HepG2 (cell line): Measurements from ENCODE around the gene PIK3C2B. TPM values are rescaled to one million over a fixed set of nuclear protein-coding genes. Genes with fewer than 3 reads are reported as not detected.

Experiments
- ATAC-seq: fragments of 200-7000 bp; cut with Tn5 transposase; 3 replicates; pipeline ENCODE4 v1.9.1; 2020; ENCODE audit warnings: mild to moderate bottlenecking, moderate library complexity
- BruUV-seq: library from RNA; stranded (reverse); fragments of 400-500 nt; replicated peaks from 2 replicates; lab custom pipeline; 2021; lab: Mats Ljungman, UMichigan
- CTCF ChIA-PET: fragments of 300-600 bp; formaldehyde crosslinking; extraction: SDS; loops from one replicate; lab custom pipeline; 2021; ENCODE audit warnings: low total read pairs, inconsistent platforms, low intra/inter-chr PET ratio; lab: Yijun Ruan, JAX
- POLR2A ChIA-PET: fragments of 350-600 bp; sonication (Branson Sonifier 250); formaldehyde crosslinking; loops from one replicate; lab custom pipeline; 2020; ENCODE audit warnings: antibody characterized with exemption, inconsistent platforms; lab: Yijun Ruan, JAX
- DNase-seq: peaks from one replicate; pipeline ENCODE4 v3.0.0-alpha.2; 2015; ENCODE audit warnings: low spot score
- FAIRE-seq: peaks from 3 replicates; lab custom pipeline; 2011; peaks lifted over from hg19 to GRCh38; lab: Jason Lieb, UNC
- H2AFZ ChIP-seq: one replicate; pipeline ENCODE4 v1.6.1; 2011; ENCODE audit warnings: low read length, inconsistent platforms
- H3K27ac ChIP-seq: fragments of 300-600 bp; 3 replicates; pipeline ENCODE4 v1.8.0; 2011; ENCODE audit warnings: mixed run types, mild to moderate bottlenecking, mixed read lengths, low read length, inconsistent platforms; ENCODE audit not compliant: insufficient read depth; ENCODE audit errors: extremely low read length
- H3K27me3 ChIP-seq, 2 experiments: fragments of 200-600 bp in 1 of 2; 2 replicates in 1 of 2; 3 replicates in 1 of 2; pipeline versions ENCODE4 v1.6.0 to v1.8.0; 2011; ENCODE audit warnings: low read length in 2 of 2, mild to moderate bottlenecking in 2 of 2, moderate library complexity in 2 of 2, inconsistent platforms in 1 of 2; ENCODE audit not compliant: insufficient read depth in 2 of 2, control insufficient read depth in 1 of 2
- H3K36me3 ChIP-seq, 2 experiments: fragments of 200-600 bp in 1 of 2; replicated peaks in 1 of 2; 2 replicates in 1 of 2; 3 replicates in 1 of 2; pipeline versions ENCODE4 v1.5.1 to v1.8.0; 2011; ENCODE audit warnings: low read length in 2 of 2, inconsistent platforms in 1 of 2; ENCODE audit not compliant: insufficient read depth in 2 of 2, control insufficient read depth in 1 of 2
- H3K4me1 ChIP-seq: 2 replicates; pipeline ENCODE4 v1.5.1; 2012; ENCODE audit warnings: low read length, inconsistent platforms; ENCODE audit not compliant: insufficient read depth
- H3K4me2 ChIP-seq: 2 replicates; pipeline ENCODE4 v1.6.0; 2011; ENCODE audit warnings: low read depth, low read length, inconsistent platforms
- H3K4me3 ChIP-seq, 3 experiments: fragments of 200-600 bp in 1 of 3; sonication (generic), shearing (Covaris generic) in 1 of 3; replicated peaks in 1 of 3; 2 replicates each; pipeline ENCODE4 v1.5.1; 2011 to 2016; ENCODE audit warnings: low read length in 3 of 3, inconsistent platforms in 2 of 3, low read depth in 2 of 3, mild to moderate bottlenecking in 2 of 3, control low read depth in 1 of 3, mixed read lengths in 1 of 3; ENCODE audit not compliant: insufficient read depth in 1 of 3
- H3K79me2 ChIP-seq: one replicate; pipeline ENCODE4 v1.6.1; 2011; ENCODE audit warnings: low read length, inconsistent platforms; ENCODE audit not compliant: insufficient read depth
- H3K9ac ChIP-seq: 2 replicates; pipeline ENCODE4 v1.6.0; 2011; ENCODE audit warnings: mild to moderate bottlenecking, low read depth, low read length, inconsistent platforms; ENCODE audit not compliant: insufficient read depth
- H3K9me3 ChIP-seq: 2 replicates; pipeline ENCODE4 v1.5.1; 2012; ENCODE audit warnings: mild to moderate bottlenecking, low read length
- H4K20me1 ChIP-seq: 2 replicates; pipeline ENCODE4 v1.6.0; 2011; ENCODE audit warnings: inconsistent platforms, mild to moderate bottlenecking, low read length, moderate library complexity; ENCODE audit not compliant: insufficient read depth
- CBX5 ChIP-seq: sonication (generic); formaldehyde crosslinking; IDR thresholded peaks from 2 replicates; pipeline ENCODE4 v1.4.0; 2020; ENCODE audit warnings: missing genetic modification reagents, borderline replicate concordance
- CENPT ChIP-seq: sonication (generic); formaldehyde crosslinking; IDR thresholded peaks from 2 replicates; pipeline ENCODE4 v1.8.0; 2022; ENCODE audit warnings: low read depth, mild to moderate bottlenecking, moderate library complexity, missing genetic modification reagents
- DNMT3B ChIP-seq: conservative IDR thresholded peaks from 2 replicates; pipeline ENCODE4 v1.6.1; 2016; ENCODE audit warnings: missing biosample characterization, control low read depth
- DPF2 ChIP-seq: sonication (generic); formaldehyde crosslinking; IDR thresholded peaks from 2 replicates; pipeline ENCODE4 v1.4.0; 2020; ENCODE audit warnings: mild to moderate bottlenecking, low read depth, missing genetic modification reagents, borderline replicate concordance
- FOXK2 ChIP-seq: fragments of 450-650 bp; IDR thresholded peaks from 2 replicates; pipeline ENCODE4 v1.6.1; 2016
- HOXA7 ChIP-seq: sonication (generic); formaldehyde crosslinking; IDR thresholded peaks from 2 replicates; pipeline ENCODE4 v1.8.1; 2022; ENCODE audit warnings: mild to moderate bottlenecking, missing genetic modification reagents, moderate library complexity
- MAX ChIP-seq: IDR thresholded peaks from 2 replicates; pipeline ENCODE4 v1.6.1; 2012; ENCODE audit warnings: inconsistent platforms
- NCOA2 ChIP-seq: sonication (generic); formaldehyde crosslinking; IDR thresholded peaks from 2 replicates; pipeline ENCODE4 v1.8.0; 2022; ENCODE audit warnings: inconsistent platforms
- NFATC3 ChIP-seq: sonication (generic); formaldehyde crosslinking; IDR thresholded peaks from 2 replicates; pipeline ENCODE4 v1.5.1; 2020; ENCODE audit warnings: mild to moderate bottlenecking, missing genetic modification reagents
- NRL ChIP-seq: sonication (generic); formaldehyde crosslinking; IDR thresholded peaks from 2 replicates; pipeline ENCODE4 v1.5.0; 2020; ENCODE audit warnings: missing genetic modification reagents, mild to moderate bottlenecking, moderate library complexity, borderline replicate concordance
- PRPF4 ChIP-seq: fragments of 200-400 bp; formaldehyde crosslinking; IDR thresholded peaks from 2 replicates; pipeline ENCODE4 v1.6.1; 2016; ENCODE audit warnings: low read length, low read depth; ENCODE audit not compliant: poor library complexity, severe bottlenecking
- SMAD3 ChIP-seq: sonication (generic); formaldehyde crosslinking; IDR thresholded peaks from 2 replicates; pipeline ENCODE4 v1.4.0; 2020; ENCODE audit warnings: missing genetic modification reagents
- TEF ChIP-seq: sonication (generic); formaldehyde crosslinking; IDR thresholded peaks from 2 replicates; pipeline ENCODE4 v1.5.0; 2020; ENCODE audit warnings: missing genetic modification reagents
- TGIF2 ChIP-seq: IDR thresholded peaks from 2 replicates; pipeline ENCODE4 v1.6.1; 2016; ENCODE audit warnings: control low read depth, missing compliant biosample characterization
- THAP9 ChIP-seq: sonication (generic); formaldehyde crosslinking; IDR thresholded peaks from 2 replicates; pipeline ENCODE4; 2020; ENCODE audit warnings: missing genetic modification reagents, mild to moderate bottlenecking, borderline replicate concordance
- ZFAT ChIP-seq: sonication (generic); formaldehyde crosslinking; conservative IDR thresholded peaks from 2 replicates; pipeline ENCODE4 v1.8.1; 2023; ENCODE audit warnings: missing genetic modification reagents, inconsistent platforms
- ZNF124 ChIP-seq: sonication (generic); formaldehyde crosslinking; IDR thresholded peaks from 2 replicates; pipeline ENCODE4 v1.4.0; 2020; ENCODE audit warnings: missing genetic modification reagents
- ZNF775 ChIP-seq: sonication (generic); formaldehyde crosslinking; IDR thresholded peaks from 2 replicates; pipeline ENCODE4 v1.4.0; 2020; ENCODE audit warnings: missing genetic modification reagents, mild to moderate bottlenecking, moderate library complexity, borderline replicate concordance
- WGBS: methylation state at CpG from one replicate; pipeline ENCODE4 v1.1.6; 2017; ENCODE audit warnings: low lambda C conversion rate; 5-methylcytosine and 5-hydroxymethylcytosine counted together
- in situ Hi-C: cut with HindIII; loops from 2 replicates; pipeline ENCODE4 v1.10.0; 2017; ENCODE audit warnings: low pct_unique_long_range_greater_than_20kb; ENCODE audit not compliant: extremely low pct_ligation_motif_present
- intact Hi-C: fragments of 100-400 bp; cut with micrococcal nuclease; formaldehyde crosslinking; loops from one replicate; pipeline ENCODE4 v1.10.0; 2022; ENCODE audit not compliant: unreplicated experiment
- polyA plus RNA-seq, 8 experiments: library from polyadenylated mRNA; depleted of rRNA in 3 of 8; stranded (reverse) in 7 of 8; unstranded in 1 of 8; fragments of >200 nt; fragmentation: Illumina TruSeq in 4 of 8; extraction: Trizol in 4 of 8; gene quantifications; 2 replicates each; pipeline versions ENCODE4 v1.2.1 to v1.2.3, GENCODE V29; 2011 to 2016; ENCODE audit warnings: low read depth in 4 of 8, missing spikeins in 1 of 8, mixed read lengths in 1 of 8; ENCODE audit not compliant: insufficient read depth in 1 of 8
- total RNA-seq, 5 experiments: library from RNA; depleted of rRNA; stranded (reverse); fragments of >200 nt; fragmentation: Illumina TruSeq; extraction: Trizol; gene quantifications; 2 replicates each; pipeline ENCODE4 v1.2.3, GENCODE V29; 2016; ENCODE audit warnings: low read depth in 1 of 5

PIK3C2B gene
- total and polyA plus RNA-seq, 2 of the 13 experiments (the other 11 are each of a cell fraction or from before 2014, with no cell fraction given), result 3.4 to 4.5 TPM

GRCh38 chr1:204471687-204472086 lies 22.9 kb downstream of the PIK3C2B start (continued):
- TF ChIP-seq HOXA7 (CRISPR knock-in tag), result no peak
- TF ChIP-seq ZNF775, result no peak

- no peaks in the 10 kb centered on the region for H3K79me2 ChIP-seq
- in situ Hi-C loops (no loop called here), intact Hi-C loops (no loop called here)
- FAIRE-seq, result no peak
- no peak for DNase-seq
- H2AFZ ChIP-seq, result no peak overlapping the region
- H3K9me3 ChIP-seq, result no peaks in the 10 kb centered on the region
- no peak for ATAC-seq
- no TSS peak for BruUV-seq
- no peaks in the 10 kb centered on the region for H3K4me1 ChIP-seq
- TF ChIP-seq DNMT3B (no peak), CENPT (CRISPR knock-in tag) (no peak), TEF (no peak), FOXK2 (no peak), CBX5 (CRISPR knock-in tag) (no peak), NCOA2 (CRISPR knock-in tag) (no peak), NFATC3 (CRISPR knock-in tag) (no peak), NRL (no peak), ZNF124 (CRISPR knock-in tag) (no peak), TGIF2 (CRISPR knock-in tag) (no peak), PRPF4 (no peak), MAX (no peak), THAP9 (CRISPR knock-in tag) (no peak), DPF2 (CRISPR knock-in tag) (no peak), ZFAT (CRISPR knock-in tag) (no peak), SMAD3 (no peak)
- H3K27ac ChIP-seq, result no peak overlapping the region
- peaks cover 3 to 5% of the 10 kb centered on the region in 2 experiments; a peak in 1 of 5 replicates for H3K36me3 ChIP-seq
- no peaks in the 10 kb centered on the region for H3K27me3 ChIP-seq
- WGBS, result 96% methylated on average over 7 of the region's 10 CpGs
- H3K4me2 ChIP-seq, result no peak overlapping the region
- H3K4me3 ChIP-seq, result no peak overlapping the region
- H4K20me1 ChIP-seq, result no peaks in the 10 kb centered on the region
- H3K9ac ChIP-seq, result no peak overlapping the region
- ChIA-PET POLR2A (no interaction called here), CTCF (no interaction called here)
Observed at GRCh38 chr1:204469304-204469703, 25.3 kb downstream of the PIK3C2B start.
